GM21529 (cell line): ENCODE results near the gene WAPL.

ENCODE experiments used
- ATAC-seq: cut with Tn5 transposase; IDR thresholded peaks from one replicate; pipeline ENCODE4 v1.9.1; 2021; ENCODE audit not compliant: unreplicated experiment

The WAPL gene

DNA sequence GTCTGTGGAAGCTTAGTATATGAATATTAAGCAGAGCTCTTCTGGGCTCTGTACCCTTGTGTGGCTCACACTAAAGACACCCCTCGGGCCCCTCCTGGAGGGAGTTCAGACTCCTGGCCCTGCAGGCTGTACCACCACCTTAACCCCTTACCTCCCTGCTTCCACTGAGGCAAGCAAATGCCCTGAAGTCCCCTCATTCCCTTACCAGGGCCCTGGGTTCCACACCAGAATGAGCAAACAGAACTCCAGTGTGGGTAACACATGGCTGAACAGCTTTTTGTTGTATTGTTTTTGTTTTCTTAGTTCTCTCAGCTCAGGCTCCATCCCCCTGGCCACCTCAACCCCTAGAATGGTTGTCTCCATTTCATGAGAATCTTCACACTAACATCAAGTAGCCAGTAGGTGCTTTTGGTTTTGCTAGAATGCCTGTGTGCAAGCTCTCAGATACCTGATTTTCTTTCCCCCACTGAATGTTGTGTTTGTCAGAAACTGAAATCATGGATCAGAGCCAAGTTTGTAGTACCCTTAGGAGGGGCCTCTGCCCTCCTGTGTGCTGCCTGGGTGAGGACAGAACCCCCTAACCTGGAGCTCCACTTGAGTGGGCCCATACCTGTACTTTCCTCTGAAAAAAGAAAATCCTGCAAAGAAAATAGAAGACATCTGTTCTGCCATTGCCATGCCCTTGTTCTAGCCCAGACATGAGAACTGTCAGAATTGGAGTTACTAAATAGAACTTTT is 2.8 kb upstream of the WAPL start:
- ATAC-seq, result no peak

DNA sequence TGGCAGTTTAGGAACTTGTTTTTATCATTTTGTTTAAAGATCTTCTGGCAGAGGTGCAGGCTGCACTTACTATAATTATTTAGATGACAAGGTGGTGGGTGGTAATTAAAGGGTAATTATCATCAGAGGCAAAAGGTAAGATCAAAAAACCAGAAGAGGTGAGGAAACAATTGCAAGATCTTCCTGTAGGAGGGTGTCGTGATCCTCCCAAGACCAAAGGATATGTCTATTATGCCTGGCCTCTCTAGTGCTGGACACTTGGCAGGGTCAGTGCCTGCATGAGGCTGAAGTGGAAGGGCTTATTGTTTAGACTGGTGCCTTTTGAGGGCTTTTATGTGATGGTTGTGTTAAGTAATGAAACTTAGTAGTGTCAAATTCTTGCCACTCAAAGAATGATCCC is 1.8 kb upstream of the WAPL start:
- no peak for ATAC-seq

DNA sequence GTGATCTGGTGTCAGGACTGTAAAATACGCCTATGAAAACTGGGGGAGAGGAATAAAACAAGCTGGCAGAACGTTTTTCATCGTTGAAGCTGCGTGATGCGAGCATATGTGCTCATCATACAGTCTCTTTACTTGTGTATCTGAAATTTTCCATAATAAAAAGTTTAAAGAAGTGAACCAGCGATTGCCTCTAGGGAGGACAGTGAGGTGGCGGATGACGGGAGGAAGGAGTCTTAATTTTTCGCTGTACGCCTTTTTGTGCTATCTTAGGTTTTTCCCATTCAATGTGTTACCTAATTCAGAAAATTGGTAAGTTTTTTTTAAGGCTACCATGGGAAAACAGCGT is 891 bp upstream of the WAPL start:
- no peak for ATAC-seq

DNA sequence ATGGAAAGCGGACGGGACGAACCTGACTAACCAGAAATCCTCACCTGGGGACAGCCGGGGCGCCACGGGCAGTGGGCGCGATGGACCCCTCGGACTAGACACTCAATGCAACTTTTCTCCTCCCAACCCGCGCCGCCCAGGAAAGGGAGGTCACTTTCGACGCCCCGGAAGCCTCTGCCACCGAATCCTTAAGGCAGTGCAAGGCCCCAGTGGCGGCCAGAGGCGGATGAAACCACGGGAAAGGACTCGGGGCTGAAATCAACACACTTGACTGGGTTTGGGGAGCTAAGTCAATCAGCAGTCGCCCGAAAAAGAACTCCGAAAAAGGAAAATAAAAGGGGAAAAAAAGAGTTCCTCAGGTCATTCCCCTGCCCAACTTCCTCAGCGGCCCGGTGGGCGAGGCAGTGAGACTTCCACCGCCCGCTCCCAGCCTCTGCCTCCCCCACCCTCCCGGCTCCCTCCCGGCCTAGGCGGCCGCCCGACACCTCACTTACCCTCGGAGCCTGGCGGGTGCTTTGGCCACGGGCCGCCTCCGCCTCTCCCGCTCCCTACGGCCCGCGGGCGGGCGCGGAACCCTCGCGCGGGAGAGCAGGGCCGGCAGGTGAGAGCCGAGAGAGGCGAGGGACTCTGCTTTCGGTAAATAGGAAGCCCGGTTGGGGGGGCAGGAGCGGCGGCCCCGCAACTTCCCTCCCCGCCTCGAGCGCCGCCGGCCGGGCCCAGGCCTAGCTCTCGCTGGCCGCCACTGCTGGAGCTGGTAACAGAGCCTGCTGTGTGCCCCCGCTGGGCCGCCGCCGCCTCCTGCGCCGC is 518 bp downstream of the WAPL start:
- peak; percentile 22 for ATAC-seq

DNA sequence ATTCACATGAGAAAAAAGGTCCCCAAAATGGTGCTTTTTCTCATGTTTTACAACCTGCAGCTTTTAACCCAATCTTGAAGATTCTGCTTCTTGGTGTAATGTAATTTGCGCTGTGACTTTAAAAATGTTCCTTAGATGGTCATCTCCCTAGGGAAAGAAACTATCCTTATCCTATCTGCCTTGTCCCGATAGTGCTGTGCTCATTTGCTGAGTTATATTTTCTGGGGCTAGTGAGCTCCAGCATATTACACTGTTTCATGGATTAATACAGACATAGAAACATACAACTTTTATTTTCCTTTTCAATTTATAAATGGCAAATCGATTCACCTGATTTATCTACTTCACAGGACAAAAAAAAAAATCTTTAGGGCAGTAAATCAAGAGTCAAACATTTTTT is 2.8 kb downstream of the WAPL start:
- no peak for ATAC-seq

DNA sequence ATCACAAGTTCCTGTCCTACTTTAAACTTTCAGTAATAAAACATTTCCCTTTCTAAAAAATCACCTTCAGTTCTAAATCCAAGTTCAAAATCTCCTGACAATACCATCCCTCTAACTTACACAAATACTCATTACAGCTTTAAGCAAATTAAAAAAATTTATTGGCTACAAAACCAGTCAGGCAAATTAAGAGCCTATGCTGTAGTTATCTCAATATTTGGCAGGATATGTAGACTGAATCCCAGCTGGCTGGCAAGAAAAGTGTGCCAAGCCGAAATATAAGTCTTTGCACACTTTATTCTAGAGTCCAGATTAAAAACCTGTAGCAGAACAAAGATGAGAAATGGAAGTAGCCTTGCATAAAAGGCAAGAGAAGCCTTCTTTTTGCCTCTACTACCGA is 9.5 kb downstream of the WAPL start:
- ATAC-seq, result no peak

DNA sequence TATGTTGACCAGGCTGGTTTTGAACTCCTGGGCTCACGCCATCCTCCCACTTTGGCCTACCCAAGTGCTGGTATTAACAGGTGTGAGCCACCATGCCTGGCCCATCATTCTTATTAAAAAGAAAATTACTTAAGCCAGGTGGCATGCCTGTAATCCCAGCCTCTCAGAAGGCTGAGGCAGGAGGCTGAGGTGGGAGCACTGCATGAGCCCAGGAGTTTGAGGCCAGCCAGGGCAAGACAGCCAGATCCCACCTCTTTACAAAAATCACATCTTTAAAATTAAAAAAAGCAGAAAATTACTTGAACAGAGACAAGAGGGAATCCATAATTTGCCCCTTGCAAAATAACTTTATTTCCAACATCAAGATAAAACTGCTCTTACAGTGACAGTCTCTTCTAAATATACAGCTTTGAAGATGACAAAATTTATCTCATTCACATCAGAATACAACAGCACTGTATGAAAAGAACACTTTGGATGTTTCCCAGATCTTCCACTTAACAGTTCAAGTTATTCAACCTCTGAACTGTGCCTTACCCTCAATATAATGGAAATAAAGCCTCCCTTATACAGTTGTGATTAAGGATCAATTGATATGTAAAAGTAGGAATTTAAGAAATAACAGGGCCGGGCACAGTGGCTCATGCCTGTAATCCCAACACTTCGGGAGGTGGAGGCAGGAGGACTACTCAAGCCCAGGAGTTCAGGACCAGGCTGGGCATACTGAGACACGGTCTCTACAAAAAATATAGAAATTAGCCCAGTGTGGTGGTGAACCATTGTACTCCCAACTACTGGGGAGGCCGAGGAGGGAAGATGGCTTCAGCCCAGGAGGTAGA is 10.3 kb downstream of the WAPL start:
- no peak for ATAC-seq

DNA sequence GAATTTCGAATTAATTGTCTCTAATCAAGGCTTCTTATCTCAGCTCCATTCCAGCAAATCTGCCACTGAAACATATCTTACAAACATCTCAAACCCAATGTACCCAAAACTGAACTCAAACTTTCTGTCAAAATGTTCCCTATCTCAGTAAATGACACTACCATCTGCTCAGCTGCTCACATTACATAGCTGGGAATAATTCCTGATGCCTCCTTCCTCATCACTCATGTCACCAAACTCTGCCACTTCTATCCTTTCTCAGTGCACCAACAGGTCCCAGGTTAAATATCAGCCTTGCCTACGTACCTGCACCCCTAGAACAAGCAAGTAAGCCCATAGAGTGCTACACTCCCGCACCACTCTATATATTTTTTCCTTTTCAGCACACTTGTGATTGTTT is 12.4 kb downstream of the WAPL start:
- no peak for ATAC-seq

DNA sequence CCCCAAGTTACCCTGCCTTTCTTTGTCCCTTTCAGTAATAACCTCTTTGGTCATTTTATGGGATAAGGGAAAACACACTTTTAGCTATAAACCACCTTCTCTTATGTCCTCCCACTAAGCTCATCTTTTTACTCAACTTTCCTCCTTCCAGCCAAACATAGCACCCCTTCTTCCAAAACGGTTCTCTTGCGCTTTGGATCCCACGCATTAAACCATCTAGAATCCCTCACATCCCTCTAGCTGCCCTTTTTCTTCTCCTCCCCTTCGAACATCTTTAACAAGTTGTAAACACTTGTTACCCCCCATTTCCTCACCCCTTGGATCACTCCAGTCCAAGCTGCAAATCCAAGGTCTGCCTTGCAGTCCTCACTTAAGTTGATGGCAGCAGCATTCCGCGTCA is 13.4 kb downstream of the WAPL start:
- no peak for ATAC-seq

DNA sequence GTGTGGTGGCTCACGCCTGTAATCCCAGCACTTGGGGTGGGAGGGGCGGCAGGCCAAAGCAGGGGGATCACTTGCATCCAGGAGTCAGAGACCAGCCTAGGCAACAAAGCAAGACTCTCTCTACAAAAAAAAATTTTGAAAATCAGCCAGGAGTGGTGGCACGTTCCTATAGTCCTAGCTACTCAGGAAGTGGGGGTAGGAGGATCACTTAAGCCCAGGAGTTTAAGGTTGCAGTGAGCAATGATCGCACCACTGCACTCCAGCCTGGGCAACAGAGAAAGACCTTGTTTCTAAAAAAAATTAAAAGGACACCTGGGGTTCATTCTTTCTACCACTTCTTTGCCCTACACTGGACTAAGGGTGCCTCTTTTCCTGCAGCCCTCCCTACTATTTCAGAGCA is 15.1 kb downstream of the WAPL start:
- ATAC-seq, result no peak

DNA sequence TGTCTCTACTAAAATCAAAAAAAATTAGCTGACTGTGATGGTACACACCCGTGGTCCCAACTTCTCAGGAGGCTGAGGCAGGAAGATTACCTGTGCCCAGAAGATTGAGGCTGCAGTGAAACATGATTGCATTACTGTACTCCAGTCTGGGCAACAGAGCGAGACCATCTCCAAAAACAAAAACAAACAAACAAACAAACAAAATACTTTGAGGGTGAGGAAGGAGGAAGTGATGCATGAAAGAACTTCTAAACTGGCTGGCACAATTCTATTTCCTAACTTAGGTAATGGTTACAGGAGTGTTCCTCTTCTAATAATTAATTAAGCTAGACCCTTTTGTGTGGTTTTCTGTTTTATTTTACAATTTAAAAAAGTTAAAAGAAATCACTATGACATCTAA is 15.5 kb downstream of the WAPL start:
- ATAC-seq, result no peak

DNA sequence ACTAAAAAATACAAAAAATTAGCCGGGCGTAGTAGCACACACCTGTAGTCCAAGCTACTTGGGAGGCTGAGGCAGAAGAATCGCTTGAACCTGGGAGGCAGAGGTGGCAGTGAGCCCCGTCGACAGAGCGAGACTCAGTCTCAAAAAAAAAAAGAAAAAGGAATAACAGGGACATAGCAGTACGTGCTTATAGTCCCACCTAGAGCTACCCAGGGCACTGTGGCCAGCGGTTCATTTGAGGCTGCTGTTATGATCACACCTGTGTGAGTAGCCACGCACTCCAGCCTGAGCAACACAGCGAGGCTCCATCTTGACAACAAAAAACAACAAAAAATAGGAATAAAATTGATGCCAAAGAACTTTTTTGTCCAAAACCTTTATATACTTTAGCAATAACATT is 17.1 kb downstream of the WAPL start:
- no peak for ATAC-seq

DNA sequence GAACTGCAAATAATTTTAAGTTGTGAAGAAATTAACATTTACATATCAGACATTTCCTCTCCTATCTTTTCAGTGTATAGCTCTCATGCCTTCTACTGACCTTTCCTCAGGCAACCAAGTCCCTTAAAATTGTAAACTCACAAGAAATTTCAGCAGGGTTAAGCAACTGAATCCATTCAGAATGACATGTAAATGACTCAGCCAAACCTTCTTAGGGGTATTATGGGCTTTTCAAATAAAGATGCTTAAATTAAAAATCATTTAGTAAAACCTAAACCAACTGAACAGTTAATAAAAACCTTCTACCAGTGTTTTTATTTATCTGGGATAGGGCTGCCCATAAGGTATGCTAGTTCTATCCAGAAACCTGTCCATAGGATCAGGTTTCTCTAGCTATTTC is 20.7 kb downstream of the WAPL start:
- ATAC-seq, result no peak

DNA sequence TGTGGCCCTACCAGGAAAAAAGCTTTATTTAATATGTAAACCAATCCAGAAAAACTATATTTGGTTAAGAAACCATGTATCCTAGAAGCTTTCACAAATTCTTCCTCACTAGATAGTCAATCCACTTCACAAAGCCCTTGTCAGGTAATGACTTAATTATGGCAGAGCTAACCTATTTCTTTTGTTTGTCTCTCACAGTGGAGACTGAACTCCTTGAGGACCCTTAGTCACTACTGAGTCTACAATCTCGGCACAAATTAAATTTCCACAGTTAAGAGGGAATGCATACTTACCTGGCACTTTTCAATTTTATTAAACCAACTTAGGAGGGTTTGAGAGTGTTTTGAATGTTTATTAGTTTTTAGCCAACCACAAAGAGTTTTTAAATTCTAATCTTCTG is 23.0 kb downstream of the WAPL start:
- no peak for ATAC-seq

DNA sequence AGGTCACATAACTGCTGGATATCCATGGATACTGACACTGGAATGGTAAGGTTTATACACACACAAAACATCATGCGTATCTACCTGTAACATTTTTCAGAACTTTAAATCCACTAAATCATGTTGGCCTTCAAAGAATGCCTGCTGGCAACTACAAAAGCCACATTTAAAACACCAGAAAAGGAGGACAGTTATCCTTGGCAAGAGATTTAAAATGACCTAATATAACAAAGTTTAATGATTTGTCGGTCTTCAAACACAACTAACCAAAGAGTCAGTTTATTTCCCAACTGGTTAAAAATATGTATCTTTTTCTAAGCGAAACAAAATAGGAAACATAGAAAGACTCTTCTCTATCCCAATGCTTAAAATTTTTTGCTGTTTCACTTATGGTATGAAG is 24.0 kb downstream of the WAPL start:
- ATAC-seq, result no peak

DNA sequence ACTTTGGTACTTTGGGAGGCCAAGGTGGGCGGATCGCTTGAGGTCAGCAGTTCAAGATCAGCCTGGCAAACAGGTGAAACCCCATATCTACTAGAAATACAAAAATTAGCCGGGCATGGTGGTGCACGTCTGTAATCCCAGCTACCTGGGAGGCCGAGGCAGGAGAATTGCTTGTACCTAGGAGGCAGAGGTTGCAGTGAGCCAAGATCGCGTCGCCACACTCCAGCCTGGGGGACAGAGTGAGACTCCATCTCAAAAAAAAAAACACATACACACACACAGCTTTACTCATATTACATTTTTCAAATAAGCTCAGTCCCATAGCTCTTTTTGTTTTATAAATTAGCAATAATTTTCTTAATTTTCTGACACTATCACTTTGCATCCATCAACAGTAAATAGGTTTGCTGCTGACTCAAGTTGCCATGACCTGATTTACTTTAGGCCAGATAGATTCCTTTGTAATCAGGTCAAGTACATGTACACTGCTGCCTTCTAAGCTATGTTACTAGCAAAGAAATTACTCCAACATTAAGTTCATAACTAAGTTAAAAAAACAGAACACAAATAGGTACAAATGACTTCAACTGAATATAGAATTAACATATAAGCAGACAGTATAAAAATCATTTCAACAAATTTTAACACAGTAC is 31.5 kb downstream of the WAPL start:
- ATAC-seq, result no peak

DNA sequence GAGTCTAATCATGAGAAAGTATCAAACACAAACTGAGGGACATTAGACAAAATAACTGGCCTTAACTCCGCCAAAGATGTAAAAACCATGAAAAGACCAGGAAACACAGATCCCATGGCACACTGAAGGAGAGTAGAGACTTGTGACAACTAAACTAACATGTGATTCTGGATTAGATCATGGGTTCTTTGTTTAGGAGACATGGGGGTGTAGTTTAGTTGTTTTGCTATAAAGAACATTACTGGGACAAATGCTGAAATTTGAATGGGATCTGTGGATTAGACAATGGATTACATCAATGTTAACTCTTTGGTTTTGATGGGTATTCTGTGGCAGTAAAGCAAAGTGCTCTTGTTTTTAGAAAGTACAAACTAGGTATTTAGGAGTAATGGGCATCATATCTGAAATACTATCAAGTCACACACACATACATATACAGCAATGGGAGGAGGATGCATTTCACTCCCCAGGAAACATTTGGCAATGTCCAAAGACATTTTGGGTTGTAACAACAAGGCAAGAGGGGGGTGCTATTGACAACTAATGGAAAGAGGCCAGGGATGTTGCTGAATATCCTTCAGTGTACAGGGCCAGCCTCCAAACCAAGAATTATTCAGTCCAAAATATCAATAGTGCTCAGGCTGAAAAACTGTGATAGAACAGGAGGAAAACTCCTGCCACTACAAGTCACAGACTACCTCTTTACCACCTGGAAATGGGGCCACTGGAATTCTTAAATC is 32.4 kb downstream of the WAPL start:
- ATAC-seq, result no peak

DNA sequence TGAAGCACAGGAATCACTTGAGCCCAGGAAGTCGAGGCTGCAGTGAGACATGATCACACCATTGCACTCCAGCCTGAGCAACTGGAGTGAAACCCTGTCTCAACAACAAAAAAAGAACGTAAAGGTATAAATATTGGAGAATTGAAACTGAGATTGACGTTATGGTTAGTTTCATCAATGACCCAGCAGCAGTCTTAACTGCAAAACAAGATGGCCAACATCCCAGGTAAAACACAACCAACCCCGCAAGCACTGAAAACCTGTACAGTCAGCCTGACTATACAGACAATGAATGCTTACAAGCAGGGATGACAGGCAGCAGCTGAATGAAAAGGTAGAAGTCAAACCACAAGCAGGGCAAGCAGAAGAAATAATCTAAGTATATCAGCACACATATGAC is 34.7 kb downstream of the WAPL start:
- peak; percentile 55 for ATAC-seq

DNA sequence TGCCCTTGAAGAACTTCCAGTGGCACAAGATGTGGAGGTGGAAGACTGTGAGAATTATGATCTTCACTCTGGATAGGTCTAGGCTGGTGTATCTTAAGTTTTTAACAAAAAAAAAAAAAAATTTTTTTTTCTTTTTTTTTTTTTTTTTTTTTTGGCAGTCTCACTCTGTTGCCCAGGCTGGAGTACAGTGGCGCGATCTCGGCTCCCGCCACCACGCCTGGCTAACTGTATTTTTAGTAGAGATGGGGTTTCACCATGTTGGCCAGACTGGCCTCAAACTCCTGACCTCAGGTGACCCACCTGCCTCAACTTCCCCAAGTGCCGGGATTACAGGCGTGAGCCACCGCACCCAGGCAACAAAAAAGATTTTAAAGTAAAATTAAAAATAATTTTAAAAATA is 37.9 kb downstream of the WAPL start:
- ATAC-seq, result no peak

DNA sequence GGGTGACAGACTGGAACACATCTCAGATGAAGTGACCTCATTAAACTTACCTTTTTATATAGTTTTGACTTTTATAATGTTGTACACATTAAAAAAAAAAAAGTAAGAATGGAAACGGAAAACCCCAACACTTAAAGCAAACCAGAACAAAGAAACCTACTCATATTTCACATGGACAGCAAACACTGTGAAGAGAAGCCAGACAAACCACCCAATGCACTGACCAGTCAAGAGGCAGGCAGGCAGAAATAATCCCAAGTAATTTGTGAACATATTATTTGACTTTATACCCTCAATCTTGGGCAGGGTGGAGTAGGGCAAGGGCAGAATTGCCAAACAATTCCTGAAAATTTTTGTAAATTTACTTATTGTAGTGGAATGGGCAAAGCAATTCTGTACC is 39.8 kb downstream of the WAPL start:
- no peak for ATAC-seq

DNA sequence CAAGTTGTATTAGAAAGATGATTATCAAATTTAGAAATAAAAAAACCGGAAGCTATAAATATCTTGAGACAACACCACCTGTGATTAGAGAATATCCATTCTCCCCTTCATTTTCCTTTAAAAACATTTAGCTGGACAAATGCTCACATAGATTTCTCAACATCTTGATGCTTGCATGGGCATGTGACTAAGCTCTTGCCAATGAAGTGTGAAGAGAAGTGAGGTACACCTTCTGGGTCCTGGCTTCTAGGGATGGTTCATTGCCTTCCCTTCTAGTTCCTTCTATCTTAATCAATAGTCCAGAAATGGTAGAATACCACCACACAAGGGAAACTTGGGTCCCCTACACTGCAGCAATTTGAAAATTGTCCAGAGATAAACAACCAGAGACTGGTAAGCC is 41.0 kb downstream of the WAPL start:
- ATAC-seq, result no peak
